Gastroesophageal sphincter (tissue), 4 donors: ENCODE data around the gene MTHFD2L. TPM values are rescaled to one million over a fixed set of nuclear protein-coding genes. Genes with fewer than 3 reads are reported as not detected.

Experiments used
- ATAC-seq: fragments of 150-250 bp; one replicate; pipeline ENCODE4 v1.9.1; 2016; ENCODE audit warnings: mild to moderate bottlenecking, moderate library complexity
- H3K27ac ChIP-seq, 4 donors: fragments of 200-600 bp; sonication (generic) in 3 of 4; 1 replicate in 3 of 4; 2 replicates in 1 of 4; pipeline ENCODE4 v1.5.1; 2016 to 2019
- H3K27me3 ChIP-seq: fragments of 200-600 bp; sonication (generic); one replicate; pipeline ENCODE4 v1.5.1; 2019
- H3K36me3 ChIP-seq, 2 donors: fragments of 200-600 bp; sonication (generic); one replicate each; pipeline ENCODE4 v1.5.1; 2019; ENCODE audit warnings: control low read depth in 1 of 2
- H3K4me1 ChIP-seq, 3 donors: fragments of 200-600 bp; sonication (generic); 1 replicate in 2 of 3; 2 replicates in 1 of 3; pipeline ENCODE4 v1.5.1; 2016 to 2019; ENCODE audit warnings: control low read depth in 2 of 3
- H3K4me3 ChIP-seq, 2 donors: fragments of 200-600 bp; sonication (generic); one replicate each; pipeline ENCODE4 v1.5.1; 2019; ENCODE audit warnings: mild to moderate bottlenecking in 1 of 2, moderate library complexity in 1 of 2
- H3K9me3 ChIP-seq, 3 donors: fragments of 200-600 bp; sonication (generic); one replicate each; pipeline ENCODE4 v1.5.1; 2017 to 2019; ENCODE audit warnings: control low read depth in 2 of 3
- EP300 ChIP-seq: sonication (generic); formaldehyde crosslinking; IDR thresholded peaks from one replicate; pipeline ENCODE4 v1.6.1; 2017; ENCODE audit warnings: antibody characterized with exemption, mild to moderate bottlenecking
- POLR2A ChIP-seq, 2 donors: fragments of 450-650 bp; IDR thresholded peaks; one replicate each; pipeline ENCODE4 v1.6.1; 2017; ENCODE audit warnings: antibody characterized with exemption in 2 of 2, mild to moderate bottlenecking in 2 of 2, moderate library complexity in 1 of 2
- POLR2AphosphoS5 ChIP-seq: sonication (generic); formaldehyde crosslinking; IDR thresholded peaks from one replicate; pipeline ENCODE4 v1.6.1; 2017; ENCODE audit warnings: antibody characterized with exemption
- WGBS, 2 donors: methylation state at CpG; one replicate each; pipeline ENCODE4 v1.1.5; 2018; ENCODE audit warnings: low coverage in 1 of 2; 5-methylcytosine and 5-hydroxymethylcytosine counted together
- total RNA-seq, 4 donors: library from RNA; depleted of rRNA; stranded (reverse); fragments of >200 nt; gene quantifications; one replicate each; pipeline ENCODE4 v1.1.0, GENCODE V29; 2016
- TF ChIP-seq, protein P1 (sequence below), 4 experiments: fragments of 200-600 bp in 2 of 4; fragments of 450-650 bp in 2 of 4; sonication (generic) in 1 of 4; IDR thresholded peaks; one replicate each; pipeline ENCODE4 v1.5.1; 2017 to 2019; ENCODE audit warnings: antibody characterized with exemption in 4 of 4, mild to moderate bottlenecking in 2 of 4, moderate library complexity in 2 of 4

Gene MTHFD2L
- total RNA-seq, 4 donors from 2014 or later: 12.4 to 29.0 (median 23.4) TPM

GRCh38 chr4:74330295-74330750, 172.4 kb downstream of the MTHFD2L start:
- H3K27me3 ChIP-seq: no peaks in the 10 kb centered on the region
- no peak overlapping the region for H3K4me3 ChIP-seq
- H3K27ac ChIP-seq: no peak overlapping the region
- 77 to 93% methylated on average over 9 of the region's 9 CpGs for WGBS, 2 donors
- no peaks in the 10 kb centered on the region for H3K9me3 ChIP-seq
- no peaks in the 10 kb centered on the region for H3K4me1 ChIP-seq
- no peak for ATAC-seq
- H3K36me3 ChIP-seq: no peaks in the 10 kb centered on the region
- TF ChIP-seq POLR2A (IDR thresholded peaks at IDR 0.05): no peak
- no peak for TF ChIP-seq POLR2AphosphoS5
- TF ChIP-seq, protein P1, sequence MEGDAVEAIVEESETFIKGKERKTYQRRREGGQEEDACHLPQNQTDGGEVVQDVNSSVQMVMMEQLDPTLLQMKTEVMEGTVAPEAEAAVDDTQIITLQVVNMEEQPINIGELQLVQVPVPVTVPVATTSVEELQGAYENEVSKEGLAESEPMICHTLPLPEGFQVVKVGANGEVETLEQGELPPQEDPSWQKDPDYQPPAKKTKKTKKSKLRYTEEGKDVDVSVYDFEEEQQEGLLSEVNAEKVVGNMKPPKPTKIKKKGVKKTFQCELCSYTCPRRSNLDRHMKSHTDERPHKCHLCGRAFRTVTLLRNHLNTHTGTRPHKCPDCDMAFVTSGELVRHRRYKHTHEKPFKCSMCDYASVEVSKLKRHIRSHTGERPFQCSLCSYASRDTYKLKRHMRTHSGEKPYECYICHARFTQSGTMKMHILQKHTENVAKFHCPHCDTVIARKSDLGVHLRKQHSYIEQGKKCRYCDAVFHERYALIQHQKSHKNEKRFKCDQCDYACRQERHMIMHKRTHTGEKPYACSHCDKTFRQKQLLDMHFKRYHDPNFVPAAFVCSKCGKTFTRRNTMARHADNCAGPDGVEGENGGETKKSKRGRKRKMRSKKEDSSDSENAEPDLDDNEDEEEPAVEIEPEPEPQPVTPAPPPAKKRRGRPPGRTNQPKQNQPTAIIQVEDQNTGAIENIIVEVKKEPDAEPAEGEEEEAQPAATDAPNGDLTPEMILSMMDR (IDR thresholded peaks at IDR 0.05): no peak
- TF ChIP-seq EP300: no peak

- no peak for ATAC-seq
- 75 to 83% methylated on average over 2 of the region's 2 CpGs for WGBS, 2 donors
- TF ChIP-seq POLR2AphosphoS5 (no peak), POLR2A (IDR thresholded peaks at IDR 0.05) (no peak), EP300 (no peak)
- TF ChIP-seq, protein P1 (IDR thresholded peaks at IDR 0.05): no peak
Measured at GRCh38 chr4:74331252-74331651, 173.3 kb downstream of the MTHFD2L start.

DNA sequence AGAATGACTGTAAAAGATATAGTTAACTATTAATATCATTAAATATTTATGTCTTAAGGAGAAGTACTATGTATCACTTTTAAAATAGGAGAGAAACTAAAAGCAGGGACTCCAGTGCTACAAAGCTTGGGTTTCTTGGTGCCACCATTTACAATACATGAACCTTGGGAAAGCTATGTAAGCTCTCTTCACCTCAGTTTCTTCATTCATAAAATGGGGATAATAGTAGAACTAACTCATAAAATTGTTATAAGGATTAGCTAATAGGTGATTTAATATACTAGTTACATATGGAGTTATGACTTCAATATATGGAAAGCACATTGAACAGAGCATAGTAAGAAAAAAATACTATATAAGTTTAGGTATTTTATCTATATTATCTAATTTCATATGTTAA, 174.0 kb downstream of the MTHFD2L start:
- TF ChIP-seq, protein P1 (IDR thresholded peaks at IDR 0.05): no peak
- TF ChIP-seq POLR2A (IDR thresholded peaks at IDR 0.05) (no peak), EP300 (no peak), POLR2AphosphoS5 (no peak)
- ATAC-seq: no peak

More at GRCh38 chr4:74331252-74331651, 173.3 kb downstream of the MTHFD2L start:
- no peak overlapping the region for H3K4me3 ChIP-seq
- H3K9me3 ChIP-seq: no peaks in the 10 kb centered on the region
- H3K4me1 ChIP-seq: no peaks in the 10 kb centered on the region
- no peaks in the 10 kb centered on the region for H3K27me3 ChIP-seq
- H3K36me3 ChIP-seq: no peaks in the 10 kb centered on the region
- H3K27ac ChIP-seq: no peak overlapping the region

GRCh38 chr4:74334636-74335035, 176.7 kb downstream of the MTHFD2L start:
- Histone ChIP-seq H3K4me3 (no peak overlapping the region), H3K27me3 (no peaks in the 10 kb centered on the region), H3K36me3 (no peaks in the 10 kb centered on the region), H3K27ac (no peak overlapping the region), H3K4me1 (no peaks in the 10 kb centered on the region), H3K9me3 (no peaks in the 10 kb centered on the region)
- ATAC-seq: no peak
- WGBS, 2 donors: 96 to 100% methylated on average over 1 to 7 of the region's 7 CpGs
- TF ChIP-seq EP300 (no peak), POLR2A (IDR thresholded peaks at IDR 0.05) (no peak), POLR2AphosphoS5 (no peak)
- TF ChIP-seq, protein P1 (IDR thresholded peaks at IDR 0.05): no peak

More for the DNA sequence above, 174.0 kb downstream of the MTHFD2L start:
- no peak overlapping the region for H3K4me3 ChIP-seq
- no peak overlapping the region for H3K27ac ChIP-seq
- no peaks in the 10 kb centered on the region for H3K4me1 ChIP-seq
- no peaks in the 10 kb centered on the region for H3K36me3 ChIP-seq
- H3K9me3 ChIP-seq: no peaks in the 10 kb centered on the region
- no peaks in the 10 kb centered on the region for H3K27me3 ChIP-seq

GRCh38 chr4:74335341-74336021, 177.6 kb downstream of the MTHFD2L start:
- TF ChIP-seq EP300 (no peak), POLR2A (IDR thresholded peaks at IDR 0.05) (no peak), POLR2AphosphoS5 (no peak)
- TF ChIP-seq, protein P1 (IDR thresholded peaks at IDR 0.05): no peak
- Histone ChIP-seq H3K9me3 (no peaks in the 10 kb centered on the region), H3K27ac (no peak overlapping the region), H3K4me1 (no peaks in the 10 kb centered on the region), H3K27me3 (no peaks in the 10 kb centered on the region), H3K36me3 (no peaks in the 10 kb centered on the region), H3K4me3 (no peak overlapping the region)
- ATAC-seq: no peak
- 76 to 82% methylated on average over 4 to 5 of the region's 5 CpGs for WGBS, 2 donors
